HL-60 (cell line): Measurements from ENCODE around the gene CASKIN2.
A peak's percentile ranks its signal among the peaks of the same experiment; 100 is the strongest.

ENCODE experiments used
- DNase-seq, 2 experiments: peaks; one replicate each; pipeline ENCODE4 v3.0.0-alpha.2; 2010 to 2020; ENCODE audit warnings: low read depth in 1 of 2, low spot score in 1 of 2
- H3K27ac ChIP-seq: fragments of 250-450 bp; sonication (Bioruptor Pico); replicated peaks from 2 replicates; pipeline ENCODE4 v1.5.1; 2020; ENCODE audit warnings: mild to moderate bottlenecking, moderate library complexity
- H3K27me3 ChIP-seq: fragments of 250-450 bp; sonication (Bioruptor Pico); 2 replicates; pipeline ENCODE4 v1.5.1; 2021; ENCODE audit warnings: mild to moderate bottlenecking, moderate library complexity; ENCODE audit not compliant: insufficient read depth, poor library complexity, severe bottlenecking
- H3K4me3 ChIP-seq: replicated peaks from 2 replicates; pipeline ENCODE4 v1.5.1; 2011; ENCODE audit warnings: mild to moderate bottlenecking, control low read depth, low read length; ENCODE audit not compliant: insufficient read depth
- CTCF ChIP-seq: IDR thresholded peaks from one replicate; pipeline ENCODE4 v1.5.1; 2011; ENCODE audit warnings: low read length, control low read depth, inconsistent platforms; ENCODE audit not compliant: insufficient read depth
- GABPA ChIP-seq: IDR thresholded peaks from 2 replicates; pipeline ENCODE4 v1.6.1; 2012; ENCODE audit warnings: low read depth
- POLR2AphosphoS5 ChIP-seq: IDR thresholded peaks from 2 replicates; pipeline ENCODE4 v1.6.1; 2012; ENCODE audit warnings: low read depth
- REST ChIP-seq: IDR thresholded peaks from 2 replicates; pipeline ENCODE4 v1.6.1; 2012; ENCODE audit warnings: low read depth; ENCODE audit not compliant: insufficient replicate concordance
- SPI1 ChIP-seq: IDR thresholded peaks from 2 replicates; pipeline ENCODE4 v1.6.1; 2012; ENCODE audit warnings: low read depth, mild to moderate bottlenecking, borderline replicate concordance

The CASKIN2 gene

GRCh38 chr17:75486151-75486550, 29.2 kb downstream of the CASKIN2 start:
- no peak for DNase-seq
- Histone ChIP-seq H3K27me3 (no peaks in the 10 kb centered on the region), H3K27ac (peak overlapping the region; percentile 79), H3K4me3 (no peak overlapping the region)
- TF ChIP-seq GABPA (no peak), POLR2AphosphoS5 (no peak), CTCF (no peak), REST (no peak), SPI1 (no peak)

GRCh38 chr17:75485688-75486087, 29.6 kb downstream of the CASKIN2 start:
- Histone ChIP-seq H3K4me3 (no peak overlapping the region), H3K27ac (peak overlapping the region; percentile 79), H3K27me3 (no peaks in the 10 kb centered on the region)
- TF ChIP-seq CTCF = no peak
- TF ChIP-seq POLR2AphosphoS5 = no peak
- TF ChIP-seq REST = no peak
- TF ChIP-seq SPI1 = no peak
- TF ChIP-seq GABPA = no peak
- no peak for DNase-seq

- no peak for TF ChIP-seq CTCF
- no peak for TF ChIP-seq POLR2AphosphoS5
- no peak for TF ChIP-seq GABPA
- no peak for TF ChIP-seq REST
- TF ChIP-seq SPI1 = no peak
- Histone ChIP-seq H3K27me3 (no peaks in the 10 kb centered on the region), H3K27ac (no peak overlapping the region), H3K4me3 (no peak overlapping the region)
- DNase-seq = no peak
Measured at GRCh38 chr17:75482098-75482942, 33.0 kb downstream of the CASKIN2 start.
